OCI-LY7 (cell line): ENCODE results near the gene COX14.

Experiments used
- EZH2phosphoT487 ChIP-seq: fragments of 200-600 bp; sonication (generic); IDR thresholded peaks from 2 replicates; pipeline ENCODE4 v1.6.1; 2018; ENCODE audit warnings: low read depth, borderline replicate concordance, mild to moderate bottlenecking, mixed run types, antibody characterized with exemption, low read length, moderate library complexity, mixed read lengths
- TF ChIP-seq, protein P1 (sequence below): fragments of 200-600 bp; sonication (generic); conservative IDR thresholded peaks from 2 replicates; pipeline ENCODE4 v1.5.1; 2014; ENCODE audit warnings: mild to moderate bottlenecking, antibody characterized with exemption, low read length, moderate library complexity, mixed read lengths

DNA sequence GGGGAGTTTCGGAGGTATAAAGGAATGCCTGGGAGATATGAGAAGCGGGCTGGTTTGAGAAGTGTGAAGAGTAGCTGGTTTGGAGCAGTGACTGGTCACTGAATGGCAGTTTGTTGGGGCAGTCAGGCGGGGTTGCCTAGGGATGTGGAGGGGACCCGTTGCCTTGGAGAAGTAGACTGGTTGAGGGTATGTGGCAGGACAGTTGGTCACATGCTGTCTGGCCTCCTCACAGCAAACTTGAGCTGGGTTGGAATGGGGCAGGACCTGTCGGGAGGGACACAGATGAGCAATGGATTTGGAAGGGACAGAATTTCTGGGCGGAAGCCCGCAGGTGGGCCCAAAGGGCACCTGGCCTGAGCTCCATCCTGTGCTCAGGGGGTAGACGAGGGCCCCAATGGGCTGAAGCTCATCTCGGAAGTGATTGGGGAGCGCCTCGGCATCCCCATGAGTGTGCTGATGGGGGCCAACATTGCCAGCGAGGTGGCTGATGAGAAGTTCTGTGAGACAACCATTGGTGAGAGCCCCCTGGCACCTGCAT, 6.1 kb upstream of the COX14 start:
- TF ChIP-seq, protein P1, sequence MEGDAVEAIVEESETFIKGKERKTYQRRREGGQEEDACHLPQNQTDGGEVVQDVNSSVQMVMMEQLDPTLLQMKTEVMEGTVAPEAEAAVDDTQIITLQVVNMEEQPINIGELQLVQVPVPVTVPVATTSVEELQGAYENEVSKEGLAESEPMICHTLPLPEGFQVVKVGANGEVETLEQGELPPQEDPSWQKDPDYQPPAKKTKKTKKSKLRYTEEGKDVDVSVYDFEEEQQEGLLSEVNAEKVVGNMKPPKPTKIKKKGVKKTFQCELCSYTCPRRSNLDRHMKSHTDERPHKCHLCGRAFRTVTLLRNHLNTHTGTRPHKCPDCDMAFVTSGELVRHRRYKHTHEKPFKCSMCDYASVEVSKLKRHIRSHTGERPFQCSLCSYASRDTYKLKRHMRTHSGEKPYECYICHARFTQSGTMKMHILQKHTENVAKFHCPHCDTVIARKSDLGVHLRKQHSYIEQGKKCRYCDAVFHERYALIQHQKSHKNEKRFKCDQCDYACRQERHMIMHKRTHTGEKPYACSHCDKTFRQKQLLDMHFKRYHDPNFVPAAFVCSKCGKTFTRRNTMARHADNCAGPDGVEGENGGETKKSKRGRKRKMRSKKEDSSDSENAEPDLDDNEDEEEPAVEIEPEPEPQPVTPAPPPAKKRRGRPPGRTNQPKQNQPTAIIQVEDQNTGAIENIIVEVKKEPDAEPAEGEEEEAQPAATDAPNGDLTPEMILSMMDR: no peak
- TF ChIP-seq EZH2phosphoT487: no peak
